ENCODE results near the gene CDSN.

CDSN gene

GRCh38 chr6:31065556-31065955 is 54.7 kb downstream of the CDSN start:
- in situ Hi-C loops (cut with MboI; ENCODE audit: low sequenced_read_pairs, unreplicated experiment): no loop called here
- no peak for TF ChIP-seq CTCF (IDR thresholded peaks at IDR 0.05; ENCODE audit: borderline replicate concordance, control extremely low read depth, extremely low read depth, insufficient read depth, missing control alignments)
- no peak for DNase-seq (ENCODE audit: low spot score)
